Parathyroid adenoma (tissue), 2 donors: ENCODE results near the gene ETS2.

Experiments used
- H2AFZ ChIP-seq: fragments of 300-600 bp; sonication (generic); one replicate; pipeline ENCODE4 v1.7.0; 2017; ENCODE audit warnings: antibody characterized with exemption, mild to moderate bottlenecking
- H3K27ac ChIP-seq: fragments of 300-600 bp; sonication (generic); one replicate; pipeline ENCODE4 v1.7.0; 2017
- H3K27me3 ChIP-seq: fragments of 300-600 bp; sonication (generic); one replicate; pipeline ENCODE4 v1.7.0; 2017; ENCODE audit warnings: low read length; ENCODE audit not compliant: control insufficient read depth, insufficient read depth
- H3K36me3 ChIP-seq: fragments of 300-600 bp; sonication (generic); one replicate; pipeline ENCODE4 v1.7.0; 2017; ENCODE audit warnings: low read length; ENCODE audit not compliant: control insufficient read depth, insufficient read depth
- H3K4me1 ChIP-seq: fragments of 300-600 bp; sonication (generic); one replicate; pipeline ENCODE4 v1.7.0; 2017; ENCODE audit warnings: control low read depth
- H3K4me2 ChIP-seq: fragments of 300-600 bp; sonication (generic); one replicate; pipeline ENCODE4 v1.7.0; 2017; ENCODE audit warnings: low read length
- H3K4me3 ChIP-seq: fragments of 300-600 bp; sonication (generic); one replicate; pipeline ENCODE4 v1.7.0; 2017; ENCODE audit warnings: low read depth, low read length
- H3K79me2 ChIP-seq: fragments of 300-600 bp; sonication (generic); one replicate; pipeline ENCODE4 v1.7.0; 2017; ENCODE audit warnings: control low read depth
- H3K9ac ChIP-seq: fragments of 300-600 bp; sonication (generic); one replicate; pipeline ENCODE4 v1.7.0; 2017; ENCODE audit warnings: mild to moderate bottlenecking
- H3K9me3 ChIP-seq: fragments of 300-600 bp; sonication (generic); one replicate; pipeline ENCODE4 v1.7.0; 2017; ENCODE audit warnings: low read length; ENCODE audit not compliant: control insufficient read depth
- TF ChIP-seq, protein P1 (sequence below): fragments of 300-600 bp; sonication (generic); IDR thresholded peaks from one replicate; pipeline ENCODE4 v1.7.0; 2017; ENCODE audit warnings: antibody characterized with exemption, mild to moderate bottlenecking
- donor health status: primary hyperparathyroidism.

ETS2 gene

DNA sequence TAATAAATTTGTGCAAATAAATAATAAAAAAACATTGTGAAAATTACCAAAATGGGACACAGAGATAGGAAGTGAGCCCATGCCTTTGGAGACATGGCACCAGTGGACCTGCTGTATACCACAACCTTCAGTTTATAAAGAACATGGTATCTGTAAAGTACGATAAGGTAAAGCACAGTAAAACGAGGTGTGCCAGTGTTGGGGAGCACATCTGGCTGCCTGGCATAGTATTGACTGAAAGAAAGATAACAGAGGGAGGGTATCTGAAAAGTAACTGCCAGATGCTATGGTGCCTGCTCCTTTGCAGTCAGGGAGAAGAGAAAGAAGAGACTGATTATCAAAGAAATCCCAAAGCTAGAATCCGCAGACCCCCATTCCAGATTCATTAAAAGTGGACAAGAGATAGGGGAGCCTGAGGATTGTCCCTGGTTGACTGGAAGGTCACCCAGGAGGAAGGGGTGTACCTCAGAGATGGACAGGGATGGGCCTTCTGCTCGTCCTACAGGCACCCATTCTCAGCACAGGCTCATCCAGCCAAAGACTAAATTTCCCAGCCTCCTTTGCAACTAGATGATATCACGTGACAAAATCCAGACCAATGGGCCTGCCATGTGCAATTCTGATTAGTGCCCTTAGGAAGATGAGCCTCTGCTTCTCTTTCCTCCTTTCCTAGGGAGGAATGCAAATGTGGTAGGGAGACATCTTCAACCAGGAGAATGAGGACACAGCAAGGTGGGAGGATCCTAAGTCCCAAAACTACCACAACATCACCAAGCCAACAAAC, 12.9 kb upstream of the ETS2 start:
- Histone ChIP-seq H2AFZ (no peak overlapping the region), H3K27me3 (no peaks in the 10 kb centered on the region), H3K79me2 (no peaks in the 10 kb centered on the region), H3K27ac (no peak overlapping the region), H3K4me1 (peaks cover 3% of the 10 kb centered on the region), H3K4me3 (no peak overlapping the region), H3K9ac (no peak overlapping the region), H3K4me2 (no peak overlapping the region), H3K36me3 (no peaks in the 10 kb centered on the region), H3K9me3 (no peaks in the 10 kb centered on the region)
- TF ChIP-seq, protein P1, sequence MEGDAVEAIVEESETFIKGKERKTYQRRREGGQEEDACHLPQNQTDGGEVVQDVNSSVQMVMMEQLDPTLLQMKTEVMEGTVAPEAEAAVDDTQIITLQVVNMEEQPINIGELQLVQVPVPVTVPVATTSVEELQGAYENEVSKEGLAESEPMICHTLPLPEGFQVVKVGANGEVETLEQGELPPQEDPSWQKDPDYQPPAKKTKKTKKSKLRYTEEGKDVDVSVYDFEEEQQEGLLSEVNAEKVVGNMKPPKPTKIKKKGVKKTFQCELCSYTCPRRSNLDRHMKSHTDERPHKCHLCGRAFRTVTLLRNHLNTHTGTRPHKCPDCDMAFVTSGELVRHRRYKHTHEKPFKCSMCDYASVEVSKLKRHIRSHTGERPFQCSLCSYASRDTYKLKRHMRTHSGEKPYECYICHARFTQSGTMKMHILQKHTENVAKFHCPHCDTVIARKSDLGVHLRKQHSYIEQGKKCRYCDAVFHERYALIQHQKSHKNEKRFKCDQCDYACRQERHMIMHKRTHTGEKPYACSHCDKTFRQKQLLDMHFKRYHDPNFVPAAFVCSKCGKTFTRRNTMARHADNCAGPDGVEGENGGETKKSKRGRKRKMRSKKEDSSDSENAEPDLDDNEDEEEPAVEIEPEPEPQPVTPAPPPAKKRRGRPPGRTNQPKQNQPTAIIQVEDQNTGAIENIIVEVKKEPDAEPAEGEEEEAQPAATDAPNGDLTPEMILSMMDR, result no peak

DNA sequence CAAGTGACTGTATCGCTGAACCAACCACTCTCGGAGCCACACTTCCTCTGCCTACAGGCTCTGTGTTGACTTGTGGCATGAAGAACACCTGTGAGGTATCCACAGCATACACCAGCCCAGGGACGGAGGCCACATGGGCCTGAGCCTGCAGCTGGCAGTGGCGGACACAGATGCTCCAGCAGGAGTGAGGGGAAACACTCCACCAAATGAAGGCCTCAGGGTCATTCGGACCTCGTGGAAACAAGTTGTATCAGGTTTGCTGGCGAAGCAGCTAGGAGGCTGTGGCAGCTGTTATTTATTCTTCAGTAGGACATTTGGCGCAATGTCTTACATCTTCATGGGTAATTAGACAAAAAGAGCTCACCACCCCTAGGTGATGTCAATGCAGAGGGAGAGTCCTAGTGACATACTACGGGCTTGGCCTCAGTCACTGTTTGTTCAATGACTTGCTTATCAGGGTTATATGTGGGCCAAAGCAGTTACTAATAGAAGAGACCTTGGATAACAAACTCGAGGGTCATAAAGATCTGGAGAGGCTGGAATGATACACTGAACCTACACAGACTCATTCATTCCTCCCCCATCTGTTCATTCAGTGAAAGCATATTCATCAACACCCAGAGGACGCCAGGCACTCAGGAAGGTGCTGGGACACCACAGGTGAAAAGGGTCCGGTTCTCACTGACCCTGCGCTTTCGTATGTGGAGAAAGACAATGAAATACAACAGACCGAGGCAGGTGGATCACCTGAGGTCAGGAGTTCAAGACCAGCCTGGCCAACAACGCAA, 11.6 kb upstream of the ETS2 start:
- Histone ChIP-seq H3K4me3 (no peak overlapping the region), H3K79me2 (no peaks in the 10 kb centered on the region), H3K27ac (no peak overlapping the region), H3K9ac (no peak overlapping the region), H3K27me3 (no peaks in the 10 kb centered on the region), H3K9me3 (no peaks in the 10 kb centered on the region), H3K4me1 (no peaks in the 10 kb centered on the region), H2AFZ (no peak overlapping the region), H3K36me3 (no peaks in the 10 kb centered on the region), H3K4me2 (no peak overlapping the region)
- TF ChIP-seq, protein P1, result no peak

DNA sequence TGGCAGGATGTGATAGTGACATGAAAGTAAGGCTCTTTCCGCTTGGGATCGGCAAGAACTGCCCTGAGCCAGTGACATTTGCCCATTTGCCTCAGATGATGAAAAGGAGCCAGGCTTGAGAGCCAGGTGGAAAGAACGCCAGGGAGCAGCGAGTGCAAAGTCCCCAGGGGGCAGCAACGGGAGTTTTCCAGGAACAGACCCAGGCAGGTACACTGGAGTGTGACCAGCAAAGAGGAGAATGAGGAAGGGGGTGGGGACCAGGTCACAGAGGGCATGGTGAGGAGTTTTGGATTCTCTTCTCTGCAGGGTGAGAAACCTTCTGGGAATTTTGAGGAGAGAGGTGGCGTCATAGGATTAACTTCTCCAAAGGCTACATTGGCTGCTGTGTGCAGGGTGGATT, 10.8 kb upstream of the ETS2 start:
- H3K36me3 ChIP-seq, result no peaks in the 10 kb centered on the region
- no peak overlapping the region for H3K4me3 ChIP-seq
- no peaks in the 10 kb centered on the region for H3K79me2 ChIP-seq
- no peaks in the 10 kb centered on the region for H3K27me3 ChIP-seq
- no peak overlapping the region for H2AFZ ChIP-seq
- H3K4me2 ChIP-seq, result no peak overlapping the region
- TF ChIP-seq, protein P1, result no peak
- no peak overlapping the region for H3K9ac ChIP-seq
- H3K4me1 ChIP-seq, result no peaks in the 10 kb centered on the region
- H3K27ac ChIP-seq, result no peak overlapping the region
- H3K9me3 ChIP-seq, result no peaks in the 10 kb centered on the region

DNA sequence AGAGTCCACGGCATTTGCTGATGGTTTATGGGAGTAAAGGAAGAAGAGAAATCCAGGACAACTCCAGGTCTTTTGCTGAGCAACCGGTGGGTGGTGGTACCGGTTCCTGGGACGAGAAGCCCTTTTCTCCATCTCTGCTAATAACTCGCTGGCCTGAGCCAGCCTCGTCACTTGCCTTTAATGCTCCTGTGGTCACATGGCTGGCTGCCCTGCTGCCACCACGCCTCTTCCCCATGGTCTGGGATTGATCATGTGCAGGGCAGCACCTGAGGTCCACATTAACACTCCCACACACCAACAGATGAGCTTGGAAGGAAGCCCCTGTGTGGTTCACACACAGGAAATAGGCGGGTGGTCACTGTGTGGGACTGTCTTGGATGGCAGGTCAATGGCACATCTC, 10.3 kb upstream of the ETS2 start:
- no peaks in the 10 kb centered on the region for H3K4me1 ChIP-seq
- no peak overlapping the region for H3K4me2 ChIP-seq
- no peak overlapping the region for H2AFZ ChIP-seq
- H3K9ac ChIP-seq, result no peak overlapping the region
- no peaks in the 10 kb centered on the region for H3K36me3 ChIP-seq
- no peaks in the 10 kb centered on the region for H3K9me3 ChIP-seq
- TF ChIP-seq, protein P1, result no peak
- no peaks in the 10 kb centered on the region for H3K79me2 ChIP-seq
- no peak overlapping the region for H3K4me3 ChIP-seq
- H3K27ac ChIP-seq, result no peak overlapping the region
- H3K27me3 ChIP-seq, result no peaks in the 10 kb centered on the region
